K562 treated with DMSO at 1 percent for 24 hours (cell line): ENCODE results near the gene BMX. TPM values are rescaled to one million over a fixed set of nuclear protein-coding genes. Genes with fewer than 3 reads are reported as not detected.

Source experiments
- total RNA-seq: library from RNA; unstranded; fragments of 300-600 nt; gene quantifications from 2 replicates; pipeline ENCODE4 v1.2.3, GENCODE V29; 2022; ENCODE audit warnings: low read depth; ENCODE audit not compliant: insufficient read depth

The BMX gene
- 0.27 TPM in 1 of 2 replicates, not detected in the other for total RNA-seq

DNA sequence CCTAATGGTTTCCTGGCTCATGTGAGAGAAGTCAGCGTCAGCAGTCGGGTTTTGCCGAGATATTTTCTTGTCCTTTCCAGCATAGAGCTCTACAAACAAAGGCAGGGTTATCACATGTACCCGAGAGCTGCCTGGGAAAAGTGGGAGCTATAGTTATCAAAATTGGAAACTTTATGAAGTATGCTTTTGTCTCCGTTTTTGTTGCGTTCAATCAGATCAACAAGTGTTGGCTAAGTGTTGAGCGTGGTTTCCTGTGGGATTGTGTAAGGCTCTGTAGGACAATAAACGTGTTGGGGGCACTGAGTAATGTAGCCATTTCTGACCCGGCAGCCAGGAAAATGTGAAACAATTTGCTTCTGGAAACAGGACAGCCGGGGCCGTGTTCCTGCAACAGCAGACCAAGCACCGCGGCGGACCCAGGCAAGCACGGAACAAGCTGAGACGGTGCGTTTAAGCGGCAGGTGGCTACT lies at the start of gene BMX:
Gene BMX, plus strand, starts transcription at position 311 of the 470 bp plus-strand sequence. CDS start 7,547 bp downstream, outside the sequence.

GRCh38 chrX:15493118-15493962 lies 7.3 kb upstream of the BMX start, which contains the start of gene PIR:
TSS of gene PIR (minus strand) at chrX:15493333. CDS start at chrX:15491257, 2,076 bp downstream.

GRCh38 chrX:15600745-15601144 lies 100.1 kb downstream of the BMX start, which contains the start of gene ACE2:
TSS of gene ACE2 (minus strand) at chrX:15600960. CDS start at chrX:15600911, 49 bp downstream.

Other genes starting within 250 kb of the BMX start
- gene ASB9, start 230.7 kb upstream of the BMX start, total RNA-seq: 0.22 TPM in 1 of 2 replicates, not detected in the other
- not detected in 2 replicates for gene ASB11, start 185.2 kb upstream of the BMX start, total RNA-seq
- 4.8 and 6.3 TPM in 2 replicates for gene PIGA, start 165.3 kb upstream of the BMX start, total RNA-seq
- 0.42 TPM in 1 of 2 replicates, not detected in the other for gene VEGFD, start 116.4 kb upstream of the BMX start, total RNA-seq
- 14.5 and 17.4 TPM in 2 replicates for gene PIR, start 7.5 kb upstream of the BMX start, total RNA-seq
- not detected in 2 replicates for gene ACE2, start 100.2 kb downstream of the BMX start, total RNA-seq
- not detected in 2 replicates for gene CLTRN, start 164.0 kb downstream of the BMX start, total RNA-seq
- gene CA5B, start 237.5 kb downstream of the BMX start, total RNA-seq: 0.51 and 0.73 TPM in 2 replicates